ENCODE data around the gene GFOD1. TPM values are rescaled to one million over a fixed set of nuclear protein-coding genes. Genes with fewer than 3 reads are reported as not detected.

Gene GFOD1
- total RNA-seq, result 16.3 and 20.6 TPM in 2 replicates

DNA sequence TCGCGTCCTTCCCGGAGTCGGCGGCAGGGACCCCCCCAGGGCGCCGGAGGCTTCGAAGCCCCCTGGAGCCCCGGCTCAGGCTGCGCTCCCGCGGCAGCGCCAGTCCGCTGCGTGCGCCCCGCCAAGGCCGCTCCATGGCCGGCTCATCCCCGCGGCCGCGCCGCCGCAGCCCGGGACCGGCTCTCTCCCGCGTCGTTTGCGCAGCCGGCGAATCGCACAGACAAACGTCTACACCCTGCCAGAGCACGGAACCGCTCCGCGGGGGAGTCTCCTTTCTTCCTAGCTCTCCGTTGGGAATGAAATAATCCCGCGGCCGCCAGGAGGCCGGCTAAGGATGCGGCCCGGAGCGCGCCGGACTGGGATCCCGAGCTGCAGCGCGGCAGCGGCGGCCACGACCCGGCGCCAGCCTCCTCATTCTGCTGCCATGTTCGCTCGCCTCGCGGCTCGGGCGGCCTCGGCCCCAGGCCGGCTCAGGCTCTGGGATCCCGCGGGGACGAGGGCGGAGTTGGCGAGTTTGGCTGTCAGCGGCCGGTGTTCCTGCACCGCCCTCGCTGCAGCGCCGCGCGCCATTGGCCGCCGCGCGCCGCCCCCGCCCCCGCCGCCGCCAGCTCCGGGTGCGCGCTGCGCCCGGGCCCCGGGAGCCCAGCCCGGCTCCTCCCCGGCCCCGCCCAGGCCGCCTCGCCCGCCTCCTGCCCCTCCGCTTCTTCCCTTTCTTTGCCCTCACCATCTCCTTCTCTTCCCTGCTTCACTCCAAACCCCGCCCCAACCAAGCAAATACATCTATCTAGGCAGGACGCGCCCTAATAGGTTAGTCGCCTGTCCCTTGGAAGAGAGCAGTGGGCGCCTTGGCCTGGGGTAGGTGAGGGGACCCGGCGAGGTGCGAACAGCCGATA lies at the start of gene GFOD1:
Gene GFOD1 (minus strand): TSS at position 479 of the 893 bp plus-strand sequence. CDS start 710 bp downstream, outside the sequence.
- Histone ChIP-seq H3K4me3 (ENCODE audit: low read depth, low read length) (peak within 1 kb of the TSS; percentile 71), H3K27me3 (ENCODE audit: control insufficient read depth, insufficient read depth, low read length) (no peaks in the 10 kb centered on the region), H3K36me3 (ENCODE audit: control insufficient read depth, insufficient read depth, low read length) (peaks cover 2% of the 10 kb centered on the region)
- peak; percentile 29 for TF ChIP-seq CTCF (IDR thresholded peaks at IDR 0.05; ENCODE audit: insufficient read depth, low read length, severe bottlenecking)
- no peak for FAIRE-seq
- DNase-seq (ENCODE audit: low read depth), result peak; percentile 74

DNA sequence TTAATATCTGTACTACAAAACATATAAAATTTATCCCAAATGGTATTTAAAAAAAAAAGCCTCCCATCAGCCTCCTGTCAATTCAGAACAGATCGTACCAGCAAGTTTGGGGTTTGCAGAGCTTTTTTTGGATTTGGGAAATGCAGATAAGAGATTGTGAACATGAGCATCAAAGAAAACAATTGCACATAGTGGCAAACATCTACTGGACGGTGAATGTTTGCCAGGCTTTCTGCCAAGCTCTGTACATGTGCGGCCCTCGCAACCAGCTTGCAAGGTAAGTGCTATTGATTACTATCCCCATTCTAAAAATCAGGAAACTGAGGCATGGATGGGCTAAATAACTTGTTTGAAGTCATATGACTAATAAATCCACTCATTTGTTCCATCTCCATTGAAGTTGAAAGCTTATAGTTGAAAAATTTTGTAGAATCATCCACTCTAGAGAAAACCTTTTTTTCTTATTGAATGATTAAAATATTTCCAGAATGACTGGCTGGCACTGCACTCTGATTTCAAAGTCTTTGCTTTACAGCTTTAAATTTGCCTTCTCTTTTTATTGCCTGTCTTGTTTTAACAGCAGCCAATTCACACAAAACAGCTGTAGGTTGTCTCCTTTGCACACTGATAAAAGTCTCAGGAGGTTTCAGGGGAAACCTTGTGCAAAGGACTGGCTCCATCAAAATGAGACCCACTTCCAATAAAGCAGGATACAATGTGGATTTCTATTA lies 49.6 kb upstream of the GFOD1 start:
- no peak overlapping the region for H3K4me3 ChIP-seq (ENCODE audit: low read depth, low read length)
- no peaks in the 10 kb centered on the region for H3K36me3 ChIP-seq (ENCODE audit: control insufficient read depth, insufficient read depth, low read length)
- DNase-seq (ENCODE audit: low read depth) (no peak), FAIRE-seq (no peak)
- no peaks in the 10 kb centered on the region for H3K27me3 ChIP-seq (ENCODE audit: control insufficient read depth, insufficient read depth, low read length)
- TF ChIP-seq CTCF (IDR thresholded peaks at IDR 0.05; ENCODE audit: insufficient read depth, low read length, severe bottlenecking), result no peak

- FAIRE-seq (no peak), DNase-seq (ENCODE audit: low read depth) (peak; percentile 35)
- no peaks in the 10 kb centered on the region for H3K36me3 ChIP-seq (ENCODE audit: control insufficient read depth, insufficient read depth, low read length)
- no peak overlapping the region for H3K4me3 ChIP-seq (ENCODE audit: low read depth, low read length)
- no peak for TF ChIP-seq CTCF (IDR thresholded peaks at IDR 0.05; ENCODE audit: insufficient read depth, low read length, severe bottlenecking)
- H3K27me3 ChIP-seq (ENCODE audit: control insufficient read depth, insufficient read depth, low read length), result no peaks in the 10 kb centered on the region
Measured at GRCh38 chr6:13535306-13535705, 47.9 kb upstream of the GFOD1 start.

DNA sequence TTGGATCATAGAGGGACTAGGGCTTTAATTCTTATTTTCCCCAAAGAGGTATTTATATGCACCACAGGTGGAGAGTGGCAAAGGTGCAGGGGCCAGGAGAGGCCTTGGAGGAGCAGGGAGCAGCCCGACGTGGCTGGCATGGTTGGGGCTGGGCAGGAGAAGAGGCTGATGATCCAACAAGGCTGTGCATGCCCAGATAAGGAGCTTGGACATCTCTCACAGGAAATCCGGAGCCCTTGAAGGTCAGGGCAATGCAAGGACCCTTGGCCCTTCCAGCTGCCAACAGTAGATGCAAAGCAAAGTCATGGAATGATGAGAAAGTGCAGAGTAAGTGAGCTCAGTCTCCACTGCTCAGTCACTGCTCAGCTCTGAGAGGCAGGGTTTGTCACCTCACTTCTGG lies 47.1 kb upstream of the GFOD1 start:
- TF ChIP-seq CTCF (IDR thresholded peaks at IDR 0.05; ENCODE audit: insufficient read depth, low read length, severe bottlenecking), result no peak
- DNase-seq (ENCODE audit: low read depth) (no peak), FAIRE-seq (no peak)
- Histone ChIP-seq H3K27me3 (ENCODE audit: control insufficient read depth, insufficient read depth, low read length) (no peaks in the 10 kb centered on the region), H3K4me3 (ENCODE audit: low read depth, low read length) (no peak overlapping the region), H3K36me3 (ENCODE audit: control insufficient read depth, insufficient read depth, low read length) (no peaks in the 10 kb centered on the region)

GRCh38 chr6:13531956-13532355 lies 44.6 kb upstream of the GFOD1 start:
- TF ChIP-seq CTCF (IDR thresholded peaks at IDR 0.05; ENCODE audit: insufficient read depth, low read length, severe bottlenecking), result no peak
- Histone ChIP-seq H3K4me3 (ENCODE audit: low read depth, low read length) (no peak overlapping the region), H3K27me3 (ENCODE audit: control insufficient read depth, insufficient read depth, low read length) (no peaks in the 10 kb centered on the region), H3K36me3 (ENCODE audit: control insufficient read depth, insufficient read depth, low read length) (no peaks in the 10 kb centered on the region)
- FAIRE-seq (no peak), DNase-seq (ENCODE audit: low read depth) (no peak)
